K562 (cell line): ENCODE results near the gene ETFRF1.

Experiments
- BACH1 ChIP-seq: fragments of 200-800 bp; sonication (Bioruptor generic); IDR thresholded peaks from 2 replicates; pipeline ENCODE4 v1.6.1; 2016; ENCODE audit warnings: missing genetic modification characterization, missing compliant biosample characterization
- GABPA ChIP-seq: fragments of 200-800 bp; sonication (Bioruptor generic); conservative IDR thresholded peaks from 2 replicates; pipeline ENCODE4 v1.6.1; 2016; ENCODE audit warnings: low read depth, missing genetic modification characterization, missing compliant biosample characterization
- MAZ ChIP-seq, 2 experiments: fragments of 450-650 bp in 1 of 2; sonication (generic) in 1 of 2; formaldehyde crosslinking; IDR thresholded peaks in 1 of 2; conservative IDR thresholded peaks in 1 of 2; 2 replicates each; pipeline versions ENCODE4 v1.4.0 to v1.5.0; 2020; ENCODE audit warnings: mild to moderate bottlenecking in 1 of 2, missing genetic modification reagents in 1 of 2
- POLR2A ChIP-seq: fragments of 450-650 bp; conservative IDR thresholded peaks from 2 replicates; pipeline ENCODE4 v1.6.1; 2016
- POU5F1 ChIP-seq: fragments of 150-350 bp; IDR thresholded peaks from 2 replicates; pipeline ENCODE4 v1.6.1; 2014; ENCODE audit warnings: borderline replicate concordance, low read length, low read depth, mild to moderate bottlenecking; ENCODE audit not compliant: partially characterized antibody
- ZNF146 ChIP-seq: IDR thresholded peaks from one replicate; pipeline ENCODE4 v1.6.1; 2018; ENCODE audit warnings: missing compliant biosample characterization; ENCODE audit not compliant: unreplicated experiment
- TF ChIP-seq, protein P1 (sequence below): sonication (generic); formaldehyde crosslinking; IDR thresholded peaks from 2 replicates; pipeline ENCODE4 v1.8.1; 2022; ENCODE audit warnings: missing genetic modification reagents
- TF ChIP-seq, protein P2 (sequence below): sonication (generic); formaldehyde crosslinking; IDR thresholded peaks from 2 replicates; pipeline ENCODE4 v1.8.1; 2022; ENCODE audit warnings: missing genetic modification reagents
- TF ChIP-seq, protein P3 (sequence below), 3 experiments: IDR thresholded peaks in 2 of 3; conservative IDR thresholded peaks in 1 of 3; 2 replicates each; pipeline ENCODE4 v1.5.1; 2011 to 2012; ENCODE audit warnings: low read length in 3 of 3, mild to moderate bottlenecking in 3 of 3, control low read depth in 2 of 3, improper control_type of control experiment in 1 of 3, inconsistent platforms in 1 of 3, low read depth in 1 of 3, mixed read lengths in 1 of 3, moderate library complexity in 1 of 3; ENCODE audit not compliant: insufficient read depth in 2 of 3

DNA sequence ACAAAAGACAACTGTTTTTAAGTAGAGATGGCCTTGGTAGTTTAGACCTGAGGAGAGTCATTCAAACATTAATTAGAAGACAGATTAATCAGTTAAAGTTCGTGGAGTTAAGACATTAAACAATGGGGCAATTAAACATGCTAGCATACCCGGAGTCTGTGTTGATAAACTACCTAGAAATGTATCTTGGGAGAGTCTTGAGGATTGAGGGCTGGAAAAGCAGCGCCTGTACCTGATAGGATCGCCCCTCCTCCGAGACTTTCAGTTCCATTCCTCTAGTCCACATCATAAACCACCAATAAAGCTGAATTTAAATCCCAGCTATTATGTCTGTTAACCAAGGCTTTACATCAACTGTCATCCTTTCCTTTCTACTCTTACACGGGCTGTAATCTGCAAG, 56.7 kb downstream of the ETFRF1 start:
- TF ChIP-seq POLR2A (no peak), POU5F1 (no peak), ZNF146 (no peak), BACH1 (no peak), MAZ (CRISPR knock-in tag; conservative IDR thresholded peaks at IDR 0.05 in 1 of 2, IDR thresholded peaks at IDR 0.05 in 1 of 2) (no peak), GABPA (tag) (no peak)
- TF ChIP-seq, protein P1, sequence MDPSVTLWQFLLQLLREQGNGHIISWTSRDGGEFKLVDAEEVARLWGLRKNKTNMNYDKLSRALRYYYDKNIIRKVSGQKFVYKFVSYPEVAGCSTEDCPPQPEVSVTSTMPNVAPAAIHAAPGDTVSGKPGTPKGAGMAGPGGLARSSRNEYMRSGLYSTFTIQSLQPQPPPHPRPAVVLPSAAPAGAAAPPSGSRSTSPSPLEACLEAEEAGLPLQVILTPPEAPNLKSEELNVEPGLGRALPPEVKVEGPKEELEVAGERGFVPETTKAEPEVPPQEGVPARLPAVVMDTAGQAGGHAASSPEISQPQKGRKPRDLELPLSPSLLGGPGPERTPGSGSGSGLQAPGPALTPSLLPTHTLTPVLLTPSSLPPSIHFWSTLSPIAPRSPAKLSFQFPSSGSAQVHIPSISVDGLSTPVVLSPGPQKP (CRISPR knock-in tag): no peak
- TF ChIP-seq, protein P2, sequence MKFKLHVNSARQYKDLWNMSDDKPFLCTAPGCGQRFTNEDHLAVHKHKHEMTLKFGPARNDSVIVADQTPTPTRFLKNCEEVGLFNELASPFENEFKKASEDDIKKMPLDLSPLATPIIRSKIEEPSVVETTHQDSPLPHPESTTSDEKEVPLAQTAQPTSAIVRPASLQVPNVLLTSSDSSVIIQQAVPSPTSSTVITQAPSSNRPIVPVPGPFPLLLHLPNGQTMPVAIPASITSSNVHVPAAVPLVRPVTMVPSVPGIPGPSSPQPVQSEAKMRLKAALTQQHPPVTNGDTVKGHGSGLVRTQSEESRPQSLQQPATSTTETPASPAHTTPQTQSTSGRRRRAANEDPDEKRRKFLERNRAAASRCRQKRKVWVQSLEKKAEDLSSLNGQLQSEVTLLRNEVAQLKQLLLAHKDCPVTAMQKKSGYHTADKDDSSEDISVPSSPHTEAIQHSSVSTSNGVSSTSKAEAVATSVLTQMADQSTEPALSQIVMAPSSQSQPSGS (CRISPR knock-in tag): no peak
- TF ChIP-seq, protein P3, sequence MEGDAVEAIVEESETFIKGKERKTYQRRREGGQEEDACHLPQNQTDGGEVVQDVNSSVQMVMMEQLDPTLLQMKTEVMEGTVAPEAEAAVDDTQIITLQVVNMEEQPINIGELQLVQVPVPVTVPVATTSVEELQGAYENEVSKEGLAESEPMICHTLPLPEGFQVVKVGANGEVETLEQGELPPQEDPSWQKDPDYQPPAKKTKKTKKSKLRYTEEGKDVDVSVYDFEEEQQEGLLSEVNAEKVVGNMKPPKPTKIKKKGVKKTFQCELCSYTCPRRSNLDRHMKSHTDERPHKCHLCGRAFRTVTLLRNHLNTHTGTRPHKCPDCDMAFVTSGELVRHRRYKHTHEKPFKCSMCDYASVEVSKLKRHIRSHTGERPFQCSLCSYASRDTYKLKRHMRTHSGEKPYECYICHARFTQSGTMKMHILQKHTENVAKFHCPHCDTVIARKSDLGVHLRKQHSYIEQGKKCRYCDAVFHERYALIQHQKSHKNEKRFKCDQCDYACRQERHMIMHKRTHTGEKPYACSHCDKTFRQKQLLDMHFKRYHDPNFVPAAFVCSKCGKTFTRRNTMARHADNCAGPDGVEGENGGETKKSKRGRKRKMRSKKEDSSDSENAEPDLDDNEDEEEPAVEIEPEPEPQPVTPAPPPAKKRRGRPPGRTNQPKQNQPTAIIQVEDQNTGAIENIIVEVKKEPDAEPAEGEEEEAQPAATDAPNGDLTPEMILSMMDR (IDR thresholded peaks at IDR 0.05 in 2 of 3, conservative IDR thresholded peaks at IDR 0.05 in 1 of 3; ENCODE audit: insufficient read depth in 2 of 3, low read depth in 1 of 3, low read length in 3 of 3): no peak
